Type B pancreatic cell (in vitro differentiated cells): ENCODE results near the gene MYH7. TPM values are rescaled to one million over a fixed set of nuclear protein-coding genes. Genes with fewer than 3 reads are reported as not detected.

Source experiments
- DNase-seq: peaks from one replicate; pipeline ENCODE4 v3.0.0; 2021; ENCODE audit warnings: mixed read lengths; ENCODE audit not compliant: unreplicated experiment; ENCODE audit errors: extremely low spot score
- H3K27ac Mint-ChIP-seq: 2 replicates; pipeline ENCODE4 v1.8.0; 2021; ENCODE audit warnings: mild to moderate bottlenecking, mixed read lengths
- H3K27me3 Mint-ChIP-seq: 2 replicates; pipeline ENCODE4 v1.8.0; 2021; ENCODE audit warnings: mixed read lengths
- H3K36me3 Mint-ChIP-seq: 2 replicates; pipeline ENCODE4 v1.8.0; 2021; ENCODE audit warnings: mixed read lengths
- H3K4me1 Mint-ChIP-seq: one replicate; pipeline ENCODE4 v1.8.0; 2021; ENCODE audit warnings: mixed read lengths; ENCODE audit not compliant: unreplicated experiment
- H3K4me3 Mint-ChIP-seq: 2 replicates; pipeline ENCODE4 v1.8.0; 2021; ENCODE audit warnings: mild to moderate bottlenecking, mixed read lengths
- H3K9me3 Mint-ChIP-seq: 2 replicates; pipeline ENCODE4 v1.8.0; 2021; ENCODE audit warnings: mixed read lengths
- CTCF ChIP-seq: fragments of 200-600 bp; sonication (generic); conservative IDR thresholded peaks from 2 replicates; pipeline ENCODE4 v1.5.0; 2021; ENCODE audit warnings: antibody characterized with exemption, mild to moderate bottlenecking
- total RNA-seq: library from RNA; stranded (reverse); gene quantifications from 2 replicates; pipeline ENCODE4 v1.2.1, GENCODE V29; 2021; ENCODE audit warnings: low replicate concordance

MYH7 gene
- total RNA-seq, 1 donor from 2014 or later: 0.14 TPM

- no peaks in the 10 kb centered on the region for H3K36me3 Mint-ChIP-seq
- no peak for TF ChIP-seq CTCF
- H3K27ac Mint-ChIP-seq: no peak within 1 kb of the TSS
- H3K9me3 Mint-ChIP-seq: no peaks in the 10 kb centered on the region
- DNase-seq: no peak
- peaks cover 13% of the 10 kb centered on the region for H3K27me3 Mint-ChIP-seq
- H3K4me1 Mint-ChIP-seq: no peaks in the 10 kb centered on the region
- no peak within 1 kb of the TSS for H3K4me3 Mint-ChIP-seq
Observed at GRCh38 chr14:23376482-23377197, 58.8 kb downstream of the MYH7 start, which contains the start of gene CMTM5. TSS of gene CMTM5 (plus strand) at chr14:23377046. CDS start at chr14:23377252, 206 bp downstream.

GRCh38 chr14:23375527-23376251, 59.8 kb downstream of the MYH7 start:
- no peak for TF ChIP-seq CTCF
- Mint-ChIP-seq H3K27ac (no peak overlapping the region), H3K36me3 (no peaks in the 10 kb centered on the region), H3K9me3 (no peaks in the 10 kb centered on the region), H3K4me1 (no peaks in the 10 kb centered on the region), H3K4me3 (no peak overlapping the region), H3K27me3 (peaks cover 11% of the 10 kb centered on the region)
- no peak for DNase-seq

GRCh38 chr14:23373041-23373440, 62.4 kb downstream of the MYH7 start:
- H3K27me3 Mint-ChIP-seq: peaks cover 7% of the 10 kb centered on the region
- no peak for TF ChIP-seq CTCF
- no peak for DNase-seq
- no peak overlapping the region for H3K27ac Mint-ChIP-seq
- no peak overlapping the region for H3K4me3 Mint-ChIP-seq
- H3K4me1 Mint-ChIP-seq: no peaks in the 10 kb centered on the region
- no peaks in the 10 kb centered on the region for H3K36me3 Mint-ChIP-seq
- no peaks in the 10 kb centered on the region for H3K9me3 Mint-ChIP-seq

- Mint-ChIP-seq H3K9me3 (no peaks in the 10 kb centered on the region), H3K4me3 (no peak within 1 kb of the TSS), H3K27ac (no peak within 1 kb of the TSS), H3K36me3 (no peaks in the 10 kb centered on the region), H3K27me3 (peaks cover 7% of the 10 kb centered on the region), H3K4me1 (no peaks in the 10 kb centered on the region)
- no peak for DNase-seq
- no peak for TF ChIP-seq CTCF
Observed at GRCh38 chr14:23372509-23372908, 63.0 kb downstream of the MYH7 start, which contains the start of gene IL25. TSS of gene IL25 (plus strand) at chr14:23372809.

- no peak for TF ChIP-seq CTCF
- H3K4me3 Mint-ChIP-seq: no peak overlapping the region
- H3K36me3 Mint-ChIP-seq: no peaks in the 10 kb centered on the region
- H3K27ac Mint-ChIP-seq: no peak overlapping the region
- H3K9me3 Mint-ChIP-seq: no peaks in the 10 kb centered on the region
- peaks cover 4% of the 10 kb centered on the region for H3K4me1 Mint-ChIP-seq
- no peak for DNase-seq
- peaks cover 12% of the 10 kb centered on the region for H3K27me3 Mint-ChIP-seq
Observed at GRCh38 chr14:23371865-23372264, 63.6 kb downstream of the MYH7 start.
